Neural crest cell (in vitro differentiated cells): ENCODE results near the gene DNER. TPM values are rescaled to one million over a fixed set of nuclear protein-coding genes. Genes with fewer than 3 reads are reported as not detected.

Experiments
- DNase-seq: peaks from one replicate; pipeline ENCODE4 v3.0.0; 2021; ENCODE audit warnings: low read depth, mixed read lengths, low spot score
- H3K27ac Mint-ChIP-seq: one replicate; pipeline ENCODE4 v1.8.0; 2021; ENCODE audit warnings: mild to moderate bottlenecking, mixed read lengths; ENCODE audit not compliant: unreplicated experiment
- H3K27me3 Mint-ChIP-seq: 2 replicates; pipeline ENCODE4 v1.8.0; 2021; ENCODE audit warnings: low read depth, mild to moderate bottlenecking, mixed read lengths
- H3K36me3 Mint-ChIP-seq: 2 replicates; pipeline ENCODE4 v1.8.0; 2021; ENCODE audit warnings: low read depth, mild to moderate bottlenecking, mixed read lengths
- H3K4me1 Mint-ChIP-seq: 2 replicates; pipeline ENCODE4 v1.8.0; 2021; ENCODE audit warnings: mixed read lengths
- H3K4me3 Mint-ChIP-seq: one replicate; pipeline ENCODE4 v1.8.0; 2021; ENCODE audit warnings: mild to moderate bottlenecking, mixed read lengths
- H3K9me3 Mint-ChIP-seq: 2 replicates; pipeline ENCODE4 v1.8.0; 2021; ENCODE audit warnings: mixed read lengths
- total RNA-seq: library from RNA; stranded (reverse); gene quantifications from 2 replicates; pipeline ENCODE4 v1.2.1, GENCODE V29; 2021
- TF ChIP-seq, protein P1 (sequence below): fragments of 200-600 bp; sonication (generic); conservative IDR thresholded peaks from 2 replicates; pipeline ENCODE4 v1.5.0; 2021; ENCODE audit warnings: antibody characterized with exemption, mild to moderate bottlenecking

Gene DNER
- total RNA-seq, 1 donor from 2014 or later = 4.1 TPM

DNA sequence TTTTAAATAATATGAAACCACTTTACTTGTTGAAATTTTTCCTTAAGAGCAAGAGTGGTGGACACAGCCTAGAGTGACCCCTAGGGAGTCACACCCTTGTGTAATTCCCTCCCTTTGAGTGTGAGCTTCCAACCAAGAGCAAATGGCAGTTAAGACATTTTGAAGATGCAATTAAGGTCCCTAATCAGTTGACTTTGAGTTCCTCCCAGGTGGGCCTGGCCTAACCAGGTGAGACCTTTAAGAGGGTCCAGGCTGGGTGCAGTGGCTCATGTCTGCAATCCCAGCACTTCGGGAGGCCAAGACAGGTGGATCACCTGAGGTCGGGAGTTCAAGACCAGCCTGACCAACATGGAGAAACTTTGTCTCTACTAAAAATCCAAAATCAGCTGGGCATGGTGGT lies 299.7 kb downstream of the DNER start:
- DNase-seq = no peak
- no peak overlapping the region for H3K27ac Mint-ChIP-seq
- TF ChIP-seq, protein P1, sequence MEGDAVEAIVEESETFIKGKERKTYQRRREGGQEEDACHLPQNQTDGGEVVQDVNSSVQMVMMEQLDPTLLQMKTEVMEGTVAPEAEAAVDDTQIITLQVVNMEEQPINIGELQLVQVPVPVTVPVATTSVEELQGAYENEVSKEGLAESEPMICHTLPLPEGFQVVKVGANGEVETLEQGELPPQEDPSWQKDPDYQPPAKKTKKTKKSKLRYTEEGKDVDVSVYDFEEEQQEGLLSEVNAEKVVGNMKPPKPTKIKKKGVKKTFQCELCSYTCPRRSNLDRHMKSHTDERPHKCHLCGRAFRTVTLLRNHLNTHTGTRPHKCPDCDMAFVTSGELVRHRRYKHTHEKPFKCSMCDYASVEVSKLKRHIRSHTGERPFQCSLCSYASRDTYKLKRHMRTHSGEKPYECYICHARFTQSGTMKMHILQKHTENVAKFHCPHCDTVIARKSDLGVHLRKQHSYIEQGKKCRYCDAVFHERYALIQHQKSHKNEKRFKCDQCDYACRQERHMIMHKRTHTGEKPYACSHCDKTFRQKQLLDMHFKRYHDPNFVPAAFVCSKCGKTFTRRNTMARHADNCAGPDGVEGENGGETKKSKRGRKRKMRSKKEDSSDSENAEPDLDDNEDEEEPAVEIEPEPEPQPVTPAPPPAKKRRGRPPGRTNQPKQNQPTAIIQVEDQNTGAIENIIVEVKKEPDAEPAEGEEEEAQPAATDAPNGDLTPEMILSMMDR = no peak
- H3K36me3 Mint-ChIP-seq = no peaks in the 10 kb centered on the region
- H3K27me3 Mint-ChIP-seq = peaks cover 7% of the 10 kb centered on the region
- peaks cover 12% of the 10 kb centered on the region for H3K4me1 Mint-ChIP-seq
- no peaks in the 10 kb centered on the region for H3K9me3 Mint-ChIP-seq
- H3K4me3 Mint-ChIP-seq = no peak overlapping the region

DNA sequence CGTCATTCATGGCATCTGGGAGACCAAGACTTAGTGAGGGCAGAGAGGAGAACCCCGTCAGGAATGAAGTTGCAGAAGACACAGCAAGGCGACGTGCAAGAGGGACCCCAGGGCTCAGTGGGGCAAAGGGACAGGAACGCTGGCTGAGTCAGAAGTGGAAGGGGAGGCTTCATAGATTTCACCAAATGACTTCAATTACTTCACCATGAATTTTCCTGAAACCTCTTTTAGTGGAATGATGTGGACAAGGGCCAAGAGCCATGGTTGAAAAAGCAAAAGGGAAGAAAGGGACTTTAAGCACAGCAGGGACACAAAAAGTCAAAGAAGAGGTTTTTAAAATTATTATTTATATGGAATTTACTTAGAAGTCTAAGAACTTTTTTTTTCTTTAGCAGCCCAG lies 301.7 kb downstream of the DNER start:
- Mint-ChIP-seq H3K9me3 (no peaks in the 10 kb centered on the region), H3K4me3 (no peak overlapping the region), H3K27ac (no peak overlapping the region), H3K27me3 (peaks cover 12% of the 10 kb centered on the region), H3K36me3 (no peaks in the 10 kb centered on the region), H3K4me1 (peaks cover 6% of the 10 kb centered on the region)
- TF ChIP-seq, protein P1 = no peak
- DNase-seq = no peak

- no peaks in the 10 kb centered on the region for H3K36me3 Mint-ChIP-seq
- TF ChIP-seq, protein P1 = no peak
- no peaks in the 10 kb centered on the region for H3K9me3 Mint-ChIP-seq
- H3K27ac Mint-ChIP-seq = no peak overlapping the region
- H3K4me3 Mint-ChIP-seq = no peak overlapping the region
- DNase-seq = no peak
- H3K27me3 Mint-ChIP-seq = peaks cover 30% of the 10 kb centered on the region
- peaks cover 7% of the 10 kb centered on the region for H3K4me1 Mint-ChIP-seq
These were observed 303.4 kb downstream of the DNER start for GRCh38 chr2:229410946-229411345.

DNA sequence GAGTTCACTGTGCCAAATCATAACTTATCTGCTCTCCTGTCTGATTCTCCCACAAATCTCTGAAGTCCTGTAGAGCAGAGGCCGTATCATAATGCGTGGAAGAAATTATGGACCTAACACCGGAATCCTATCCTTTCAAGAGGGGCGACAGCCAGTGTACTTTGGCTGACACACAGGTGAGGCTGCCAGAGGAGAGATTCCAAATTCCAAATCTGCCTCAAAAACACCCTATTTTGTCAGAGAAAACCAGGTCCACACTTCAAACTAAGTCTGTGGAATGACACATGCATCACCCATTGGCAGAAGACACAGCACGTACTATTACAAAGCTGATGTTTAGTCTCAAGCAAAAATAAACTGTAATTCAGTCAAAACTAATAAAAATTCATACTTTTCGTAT lies 304.1 kb downstream of the DNER start:
- peaks cover 7% of the 10 kb centered on the region for H3K4me1 Mint-ChIP-seq
- H3K36me3 Mint-ChIP-seq = no peaks in the 10 kb centered on the region
- no peak overlapping the region for H3K4me3 Mint-ChIP-seq
- peaks cover 32% of the 10 kb centered on the region for H3K27me3 Mint-ChIP-seq
- no peak for DNase-seq
- H3K9me3 Mint-ChIP-seq = no peaks in the 10 kb centered on the region
- TF ChIP-seq, protein P1 = no peak
- no peak overlapping the region for H3K27ac Mint-ChIP-seq

DNA sequence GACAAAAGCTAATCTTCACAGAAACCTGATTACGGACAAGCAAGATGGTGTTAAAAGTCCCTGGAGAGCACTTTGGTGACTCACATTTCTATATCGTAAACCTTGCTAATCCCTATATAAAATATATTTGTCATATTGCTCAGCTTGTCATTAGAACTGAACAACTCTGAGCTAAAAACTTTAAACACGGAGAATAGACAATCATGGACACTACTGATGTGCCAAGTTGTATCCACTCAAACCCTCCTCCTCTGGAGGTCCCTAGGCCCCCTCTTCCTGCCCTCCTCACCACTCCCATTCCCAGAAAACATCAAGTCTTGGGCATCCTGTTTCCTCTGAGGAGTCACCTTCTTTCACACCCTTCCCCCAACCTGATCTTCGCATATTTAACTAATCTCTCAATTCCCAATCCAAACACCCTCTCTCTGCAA lies 304.6 kb downstream of the DNER start:
- TF ChIP-seq, protein P1 = no peak
- H3K36me3 Mint-ChIP-seq = no peaks in the 10 kb centered on the region
- DNase-seq = no peak
- no peaks in the 10 kb centered on the region for H3K9me3 Mint-ChIP-seq
- H3K27me3 Mint-ChIP-seq = peaks cover 32% of the 10 kb centered on the region
- no peak overlapping the region for H3K4me3 Mint-ChIP-seq
- H3K4me1 Mint-ChIP-seq = peaks cover 7% of the 10 kb centered on the region
- H3K27ac Mint-ChIP-seq = no peak overlapping the region

DNA sequence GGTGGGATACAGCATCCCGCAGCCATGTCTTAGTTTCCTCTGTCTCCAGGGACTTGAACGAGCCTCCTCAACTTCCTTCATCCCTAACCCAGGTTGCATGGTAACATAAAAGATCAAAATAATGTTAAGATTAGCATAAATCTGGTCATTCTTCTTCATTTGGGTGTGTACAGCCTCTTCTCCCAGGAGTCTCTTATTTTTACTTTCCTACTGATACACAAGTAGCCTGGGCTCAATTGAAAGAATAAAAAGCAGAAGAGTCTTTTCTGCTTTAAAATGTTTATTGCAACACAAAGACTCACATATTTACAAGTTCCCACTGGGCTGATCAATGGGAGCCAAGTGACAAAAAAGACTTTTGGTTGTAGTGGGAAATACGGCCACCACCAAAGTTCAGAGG lies 305.4 kb downstream of the DNER start:
- DNase-seq = no peak
- Mint-ChIP-seq H3K27ac (no peak overlapping the region), H3K4me3 (no peak overlapping the region), H3K36me3 (no peaks in the 10 kb centered on the region), H3K27me3 (peaks cover 36% of the 10 kb centered on the region), H3K4me1 (peaks cover 7% of the 10 kb centered on the region), H3K9me3 (no peaks in the 10 kb centered on the region)
- TF ChIP-seq, protein P1 = no peak
